IPS-20b (cell line): Measurements from ENCODE around the gene BCO2.

Experiments
- H3K27ac ChIP-seq: one replicate; pipeline ENCODE4 v1.5.1; 2013; ENCODE audit warnings: low read length
- H3K27me3 ChIP-seq: 2 replicates; pipeline ENCODE4 v1.6.1; 2013; ENCODE audit warnings: mild to moderate bottlenecking, low read length, inconsistent platforms; ENCODE audit not compliant: insufficient read depth
- H3K36me3 ChIP-seq: 2 replicates; pipeline ENCODE4 v1.6.1; 2013; ENCODE audit warnings: low read depth, mild to moderate bottlenecking, inconsistent platforms, low read length, moderate library complexity; ENCODE audit not compliant: insufficient read depth
- H3K4me1 ChIP-seq: 2 replicates; pipeline ENCODE4 v1.6.1; 2013; ENCODE audit warnings: mild to moderate bottlenecking, control low read depth, inconsistent platforms, low read length, moderate library complexity; ENCODE audit not compliant: insufficient read depth
- H3K4me3 ChIP-seq: 2 replicates; pipeline ENCODE4 v1.5.1; 2013; ENCODE audit warnings: mild to moderate bottlenecking, low read length, inconsistent platforms
- H3K9ac ChIP-seq: 2 replicates; pipeline ENCODE4 v1.6.1; 2013; ENCODE audit warnings: low read depth, mild to moderate bottlenecking, inconsistent platforms, low read length, moderate library complexity
- H3K9me3 ChIP-seq: 2 replicates; pipeline ENCODE4 v1.6.1; 2013; ENCODE audit warnings: mild to moderate bottlenecking, low read depth, low read length, inconsistent platforms; ENCODE audit not compliant: insufficient read depth

The BCO2 gene, protein sequence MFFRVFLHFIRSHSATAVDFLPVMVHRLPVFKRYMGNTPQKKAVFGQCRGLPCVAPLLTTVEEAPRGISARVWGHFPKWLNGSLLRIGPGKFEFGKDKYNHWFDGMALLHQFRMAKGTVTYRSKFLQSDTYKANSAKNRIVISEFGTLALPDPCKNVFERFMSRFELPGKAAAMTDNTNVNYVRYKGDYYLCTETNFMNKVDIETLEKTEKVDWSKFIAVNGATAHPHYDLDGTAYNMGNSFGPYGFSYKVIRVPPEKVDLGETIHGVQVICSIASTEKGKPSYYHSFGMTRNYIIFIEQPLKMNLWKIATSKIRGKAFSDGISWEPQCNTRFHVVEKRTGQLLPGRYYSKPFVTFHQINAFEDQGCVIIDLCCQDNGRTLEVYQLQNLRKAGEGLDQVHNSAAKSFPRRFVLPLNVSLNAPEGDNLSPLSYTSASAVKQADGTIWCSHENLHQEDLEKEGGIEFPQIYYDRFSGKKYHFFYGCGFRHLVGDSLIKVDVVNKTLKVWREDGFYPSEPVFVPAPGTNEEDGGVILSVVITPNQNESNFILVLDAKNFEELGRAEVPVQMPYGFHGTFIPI

DNA sequence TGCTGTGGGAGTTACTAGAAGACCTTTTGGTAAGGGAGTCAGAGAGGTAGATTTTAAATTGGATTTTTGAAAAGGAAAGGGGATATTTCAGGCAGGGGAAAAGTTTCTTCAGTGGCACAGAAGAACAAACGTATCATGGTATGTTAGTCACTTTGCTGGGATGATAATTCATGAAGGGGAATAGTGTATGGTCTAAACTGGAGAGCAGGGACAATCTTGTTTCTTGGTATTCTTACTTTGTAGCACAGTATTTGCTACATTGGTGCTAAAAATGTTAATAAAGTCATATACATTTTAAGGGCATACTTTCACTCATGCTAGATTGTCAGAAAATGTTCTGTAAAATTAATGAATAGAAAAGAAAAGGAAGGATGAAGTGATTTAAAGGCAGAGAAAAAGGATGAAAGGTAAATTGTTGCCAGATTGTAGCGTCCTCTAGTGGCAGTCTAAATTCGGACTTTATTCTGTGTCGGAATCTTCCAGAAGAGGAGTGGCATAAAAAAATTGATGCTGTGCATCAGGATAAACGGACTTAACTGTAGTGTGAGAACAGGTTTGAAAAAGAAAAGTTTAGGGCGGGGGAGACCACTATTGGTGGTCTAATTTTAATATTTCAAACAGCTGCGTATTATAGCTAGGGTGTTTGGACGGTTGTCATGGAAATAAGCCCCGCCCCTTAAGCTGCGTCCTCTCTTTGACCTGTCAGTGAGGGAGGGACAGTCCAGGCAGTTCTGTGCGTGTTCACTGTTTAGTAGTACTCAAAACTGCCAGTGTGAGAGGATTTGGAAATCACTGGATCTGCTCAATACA lies at the start of gene BCO2:
TSS of gene BCO2 (plus strand) at position 724 of the 810 bp plus-strand sequence. CDS start 90 bp downstream, outside the sequence.
- H3K9me3 ChIP-seq = no peaks in the 10 kb centered on the region
- no peaks in the 10 kb centered on the region for H3K4me1 ChIP-seq
- peak within 1 kb of the TSS; percentile 53 for H3K4me3 ChIP-seq
- no peaks in the 10 kb centered on the region for H3K36me3 ChIP-seq
- H3K27ac ChIP-seq = no peak within 1 kb of the TSS
- no peaks in the 10 kb centered on the region for H3K27me3 ChIP-seq
- H3K9ac ChIP-seq = no peak within 1 kb of the TSS

DNA sequence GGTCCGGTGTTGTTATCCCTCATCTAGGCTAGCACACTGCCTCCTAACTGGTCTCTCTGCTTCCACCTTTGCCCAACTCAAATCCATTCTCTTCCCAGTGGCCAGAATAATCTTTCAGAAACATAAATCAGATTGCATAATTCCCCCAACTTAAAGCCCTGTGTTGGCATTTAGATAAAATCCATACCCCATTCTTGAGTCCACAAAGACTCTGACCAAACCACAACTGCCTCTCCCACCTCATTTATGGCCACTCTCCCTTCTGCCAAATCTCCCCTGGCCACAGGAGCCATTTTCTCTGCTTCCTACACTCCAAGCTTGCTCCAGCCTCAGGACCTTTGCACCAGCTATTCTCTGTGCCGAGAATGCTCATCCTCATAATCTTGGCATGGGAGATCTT lies 48.3 kb upstream of the BCO2 start:
- Histone ChIP-seq H3K27ac (no peak overlapping the region), H3K4me3 (no peak overlapping the region), H3K36me3 (no peaks in the 10 kb centered on the region), H3K9ac (no peak overlapping the region), H3K27me3 (no peaks in the 10 kb centered on the region), H3K4me1 (no peaks in the 10 kb centered on the region), H3K9me3 (no peaks in the 10 kb centered on the region)

DNA sequence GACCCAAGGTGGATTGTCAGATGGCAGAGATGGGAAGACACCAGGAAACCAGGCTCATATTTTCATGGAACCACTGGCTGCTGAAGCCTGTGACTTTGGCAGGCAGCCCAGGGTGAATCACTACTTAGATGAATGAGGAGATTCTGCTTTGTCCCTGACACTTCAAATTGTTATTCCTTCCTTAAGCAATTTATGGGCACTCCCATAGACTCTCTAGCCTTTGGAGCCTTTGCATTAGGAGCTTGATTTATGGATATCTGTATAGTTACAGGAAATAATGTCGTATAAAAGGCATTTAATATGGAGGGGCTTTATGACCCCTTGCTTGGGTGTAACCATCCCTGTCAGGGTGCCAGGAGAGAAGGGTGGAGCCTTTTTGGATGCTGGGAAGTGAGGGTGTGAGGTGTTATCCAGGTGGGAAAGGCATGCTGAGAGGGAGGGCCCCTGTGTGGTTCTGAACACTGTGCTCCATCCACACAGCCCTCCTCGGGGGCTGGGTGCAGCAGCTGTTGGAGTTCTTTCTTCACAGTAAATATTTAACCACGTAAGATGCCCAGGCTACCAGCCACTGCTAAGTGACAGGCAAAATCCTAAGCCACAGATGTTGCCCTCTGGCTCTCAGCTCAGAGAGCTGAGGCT lies 46.7 kb upstream of the BCO2 start:
- Histone ChIP-seq H3K27ac (no peak overlapping the region), H3K4me3 (no peak overlapping the region), H3K4me1 (no peaks in the 10 kb centered on the region), H3K36me3 (no peaks in the 10 kb centered on the region), H3K9ac (no peak overlapping the region), H3K9me3 (no peaks in the 10 kb centered on the region), H3K27me3 (no peaks in the 10 kb centered on the region)

DNA sequence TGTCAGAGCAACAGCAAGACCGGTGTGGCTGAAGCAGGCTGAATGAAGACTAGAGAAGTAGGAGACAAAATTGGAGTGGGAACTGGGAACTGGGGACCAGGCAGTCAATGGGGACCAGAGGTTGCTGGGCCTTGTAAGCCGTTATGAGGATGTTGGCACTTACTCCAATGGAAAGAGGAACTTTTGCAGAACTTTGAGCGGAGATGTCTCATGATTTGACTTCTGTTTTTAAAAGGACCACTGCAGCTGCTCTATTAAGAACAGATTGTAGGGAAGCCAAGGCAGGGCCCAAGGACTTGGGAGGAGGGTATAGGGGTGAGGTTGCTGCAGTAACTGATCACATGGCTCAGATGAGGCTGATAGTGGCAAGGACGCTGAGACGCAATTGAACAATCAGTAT lies 45.7 kb upstream of the BCO2 start:
- Histone ChIP-seq H3K27ac (no peak overlapping the region), H3K4me1 (no peaks in the 10 kb centered on the region), H3K27me3 (no peaks in the 10 kb centered on the region), H3K9ac (no peak overlapping the region), H3K9me3 (no peaks in the 10 kb centered on the region), H3K36me3 (no peaks in the 10 kb centered on the region), H3K4me3 (no peak overlapping the region)

GRCh38 chr11:112132737-112133136 lies 42.6 kb upstream of the BCO2 start:
- Histone ChIP-seq H3K36me3 (no peaks in the 10 kb centered on the region), H3K9me3 (no peaks in the 10 kb centered on the region), H3K9ac (no peak overlapping the region), H3K27ac (no peak overlapping the region), H3K4me1 (no peaks in the 10 kb centered on the region), H3K27me3 (no peaks in the 10 kb centered on the region), H3K4me3 (no peak overlapping the region)

GRCh38 chr11:112134473-112134872 lies 40.8 kb upstream of the BCO2 start:
- Histone ChIP-seq H3K9ac (no peak overlapping the region), H3K27ac (no peak overlapping the region), H3K4me1 (no peaks in the 10 kb centered on the region), H3K27me3 (no peaks in the 10 kb centered on the region), H3K36me3 (no peaks in the 10 kb centered on the region), H3K4me3 (no peak overlapping the region), H3K9me3 (no peaks in the 10 kb centered on the region)

DNA sequence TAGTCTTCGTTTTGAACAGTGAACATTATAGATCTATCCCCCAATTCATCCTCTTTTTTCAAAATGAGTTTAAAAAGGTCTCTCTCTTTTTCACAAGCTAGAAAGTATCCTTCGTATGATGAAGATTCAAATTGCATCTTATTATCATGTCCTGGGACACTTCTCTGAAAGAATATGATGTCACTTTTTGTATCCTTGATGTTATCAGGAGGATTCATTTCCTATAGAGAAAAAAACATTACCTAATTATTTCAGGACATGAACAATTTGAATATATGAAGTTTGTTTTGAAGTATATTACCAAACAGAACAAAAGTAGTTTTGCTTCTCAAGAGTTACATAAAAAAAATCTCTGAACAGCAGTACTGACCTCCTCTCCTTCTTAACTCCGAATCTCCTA lies 31.7 kb upstream of the BCO2 start:
- H3K4me1 ChIP-seq = no peaks in the 10 kb centered on the region
- H3K36me3 ChIP-seq = no peaks in the 10 kb centered on the region
- no peak overlapping the region for H3K9ac ChIP-seq
- H3K4me3 ChIP-seq = no peak overlapping the region
- H3K27ac ChIP-seq = no peak overlapping the region
- H3K27me3 ChIP-seq = no peaks in the 10 kb centered on the region
- no peaks in the 10 kb centered on the region for H3K9me3 ChIP-seq

- Histone ChIP-seq H3K27me3 (no peaks in the 10 kb centered on the region), H3K9me3 (no peaks in the 10 kb centered on the region)
Observed at GRCh38 chr11:112150517-112150916, 24.8 kb upstream of the BCO2 start.

DNA sequence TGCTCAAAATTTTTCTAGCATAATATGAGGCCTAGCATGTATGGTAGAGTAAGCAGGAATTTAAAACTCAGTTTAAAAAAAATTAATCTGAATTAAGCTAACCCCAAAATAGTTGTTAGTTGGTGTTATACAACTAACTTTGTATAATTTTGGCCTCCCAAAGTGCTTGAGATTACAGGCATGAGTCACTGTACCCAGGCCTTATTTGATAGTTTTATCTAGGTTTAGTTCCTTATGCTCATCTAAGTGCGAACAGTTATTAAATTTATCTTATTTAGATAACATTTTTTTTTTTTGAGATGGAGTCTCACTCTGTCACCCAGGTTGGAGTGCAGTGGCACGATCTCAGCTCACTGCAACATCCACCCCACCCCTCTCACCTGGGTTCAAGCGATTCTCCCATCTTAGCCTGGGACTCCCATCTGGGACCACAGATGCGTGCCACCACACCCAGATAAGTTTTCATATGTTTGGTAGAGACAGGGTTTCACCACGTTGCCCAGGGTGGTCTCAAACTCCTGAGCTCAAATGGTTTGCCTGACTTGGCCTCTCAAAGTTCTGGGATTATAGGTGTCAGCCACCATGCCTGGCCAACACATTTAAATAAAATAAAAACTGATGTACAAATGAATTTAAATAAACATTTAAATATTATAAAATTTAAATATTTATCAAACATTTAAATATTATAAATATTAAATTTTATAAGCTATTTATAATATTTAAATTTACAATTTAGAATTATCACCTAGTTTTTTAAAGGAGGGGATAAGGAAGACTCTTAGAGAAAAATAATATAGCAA lies 19.0 kb upstream of the BCO2 start:
- no peaks in the 10 kb centered on the region for H3K27me3 ChIP-seq
- no peaks in the 10 kb centered on the region for H3K36me3 ChIP-seq
- H3K9me3 ChIP-seq = no peaks in the 10 kb centered on the region
- no peak overlapping the region for H3K9ac ChIP-seq
- no peak overlapping the region for H3K4me3 ChIP-seq
- no peak overlapping the region for H3K27ac ChIP-seq
- H3K4me1 ChIP-seq = no peaks in the 10 kb centered on the region

More at GRCh38 chr11:112150517-112150916, 24.8 kb upstream of the BCO2 start:
- no peaks in the 10 kb centered on the region for H3K36me3 ChIP-seq
- H3K4me1 ChIP-seq = no peaks in the 10 kb centered on the region
- H3K9ac ChIP-seq = no peak overlapping the region
- H3K27ac ChIP-seq = no peak overlapping the region
- H3K4me3 ChIP-seq = no peak overlapping the region

DNA sequence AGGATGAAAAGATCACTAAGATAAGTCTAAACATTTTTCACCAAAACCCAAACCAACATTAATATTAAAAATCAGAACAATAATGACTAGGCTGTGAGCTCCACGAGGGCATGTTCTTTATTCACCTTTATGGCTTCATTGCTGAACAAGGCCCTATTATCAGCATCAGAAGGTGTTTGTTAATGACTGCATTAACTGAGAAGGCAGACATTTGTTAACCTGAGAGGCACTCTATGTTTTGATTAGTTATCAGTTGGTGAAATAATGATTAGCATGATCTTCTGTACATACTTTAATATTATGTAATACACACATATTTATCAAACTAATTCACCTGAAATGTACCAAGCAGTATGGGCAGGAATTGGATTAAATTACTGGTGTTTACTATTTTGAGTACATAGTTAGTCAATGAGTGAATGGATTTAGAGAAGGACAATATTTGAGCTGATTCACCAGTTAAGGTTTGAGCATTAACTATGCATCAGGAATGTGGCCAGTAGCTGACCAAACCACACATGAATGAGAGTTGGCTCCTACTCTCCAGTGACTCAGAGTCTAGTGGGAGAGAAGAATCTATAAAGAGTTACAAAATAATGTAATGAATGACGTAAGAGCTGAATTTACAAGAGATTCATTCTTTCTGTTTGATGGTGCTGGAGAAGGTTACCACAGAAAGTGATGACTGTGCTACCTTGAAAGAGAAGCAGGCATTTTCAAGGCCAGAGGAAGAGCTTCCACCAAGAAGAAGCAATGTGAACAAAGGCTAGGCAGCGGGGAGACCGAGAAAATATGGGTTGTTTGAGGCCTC lies 18.2 kb upstream of the BCO2 start:
- H3K4me1 ChIP-seq = no peaks in the 10 kb centered on the region
- H3K27ac ChIP-seq = no peak overlapping the region
- no peak overlapping the region for H3K4me3 ChIP-seq
- H3K27me3 ChIP-seq = no peaks in the 10 kb centered on the region
- no peaks in the 10 kb centered on the region for H3K36me3 ChIP-seq
- H3K9ac ChIP-seq = no peak overlapping the region
- H3K9me3 ChIP-seq = no peaks in the 10 kb centered on the region
